Measurements from ENCODE around the gene CTNNA3.

- TF ChIP-seq POLR2AphosphoS5 (IDR thresholded peaks at IDR 0.05) (no peak), CTCF (IDR thresholded peaks at IDR 0.05; ENCODE audit: poor library complexity, severe bottlenecking) (no peak), REST (IDR thresholded peaks at IDR 0.05; ENCODE audit: borderline replicate concordance) (no peak), EZH2 (IDR thresholded peaks at IDR 0.05; ENCODE audit: borderline replicate concordance, insufficient read depth, low read length, poor library complexity, severe bottlenecking) (no peak)
Measured at GRCh38 chr10:67735430-67735829, 39.4 kb upstream of the CTNNA3 start.
